ENCODE measurements around the gene ZSCAN20.

DNA sequence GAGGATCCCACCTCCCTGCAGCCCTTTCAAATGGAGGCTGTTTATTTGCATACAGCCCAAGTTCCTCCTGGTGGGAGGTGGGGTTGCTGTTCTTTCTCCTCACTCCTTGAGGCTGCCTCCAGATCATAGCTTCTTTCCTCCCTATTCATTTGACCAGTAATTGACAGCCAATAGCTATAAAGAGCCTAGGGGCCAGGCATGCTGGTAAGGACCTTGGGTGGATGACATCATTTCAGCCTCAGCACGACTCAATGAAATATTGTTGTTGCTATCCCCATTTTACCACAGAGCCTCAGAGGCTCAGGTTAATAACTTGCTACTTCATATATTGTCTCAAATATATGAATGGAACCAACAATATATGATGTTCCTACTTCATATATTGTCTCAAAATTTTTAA is 31.1 kb downstream of the ZSCAN20 start:
- no peak for TF ChIP-seq MXI1 (IDR thresholded peaks at IDR 0.05; ENCODE audit: borderline replicate concordance, low read depth, low read length)
- no peak for TF ChIP-seq SMC3 (IDR thresholded peaks at IDR 0.05; ENCODE audit: low read depth, low read length)
- no peak for TF ChIP-seq BHLHE40 (IDR thresholded peaks at IDR 0.05; ENCODE audit: low read depth, low read length)
- TF ChIP-seq RAD21 (IDR thresholded peaks at IDR 0.05; ENCODE audit: low read length) = no peak
- TF ChIP-seq, protein P1, sequence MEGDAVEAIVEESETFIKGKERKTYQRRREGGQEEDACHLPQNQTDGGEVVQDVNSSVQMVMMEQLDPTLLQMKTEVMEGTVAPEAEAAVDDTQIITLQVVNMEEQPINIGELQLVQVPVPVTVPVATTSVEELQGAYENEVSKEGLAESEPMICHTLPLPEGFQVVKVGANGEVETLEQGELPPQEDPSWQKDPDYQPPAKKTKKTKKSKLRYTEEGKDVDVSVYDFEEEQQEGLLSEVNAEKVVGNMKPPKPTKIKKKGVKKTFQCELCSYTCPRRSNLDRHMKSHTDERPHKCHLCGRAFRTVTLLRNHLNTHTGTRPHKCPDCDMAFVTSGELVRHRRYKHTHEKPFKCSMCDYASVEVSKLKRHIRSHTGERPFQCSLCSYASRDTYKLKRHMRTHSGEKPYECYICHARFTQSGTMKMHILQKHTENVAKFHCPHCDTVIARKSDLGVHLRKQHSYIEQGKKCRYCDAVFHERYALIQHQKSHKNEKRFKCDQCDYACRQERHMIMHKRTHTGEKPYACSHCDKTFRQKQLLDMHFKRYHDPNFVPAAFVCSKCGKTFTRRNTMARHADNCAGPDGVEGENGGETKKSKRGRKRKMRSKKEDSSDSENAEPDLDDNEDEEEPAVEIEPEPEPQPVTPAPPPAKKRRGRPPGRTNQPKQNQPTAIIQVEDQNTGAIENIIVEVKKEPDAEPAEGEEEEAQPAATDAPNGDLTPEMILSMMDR (conservative IDR thresholded peaks at IDR 0.05; ENCODE audit: low read depth, low read length) = no peak
- no peak for TF ChIP-seq POLR2A (IDR thresholded peaks at IDR 0.05; ENCODE audit: low read depth, low read length)
- no peak for TF ChIP-seq MAZ (IDR thresholded peaks at IDR 0.05; ENCODE audit: borderline replicate concordance, low read depth, low read length)

All from IMR-90 (cell line).